ENCODE measurements around the gene POU3F3.

POU3F3 gene

DNA sequence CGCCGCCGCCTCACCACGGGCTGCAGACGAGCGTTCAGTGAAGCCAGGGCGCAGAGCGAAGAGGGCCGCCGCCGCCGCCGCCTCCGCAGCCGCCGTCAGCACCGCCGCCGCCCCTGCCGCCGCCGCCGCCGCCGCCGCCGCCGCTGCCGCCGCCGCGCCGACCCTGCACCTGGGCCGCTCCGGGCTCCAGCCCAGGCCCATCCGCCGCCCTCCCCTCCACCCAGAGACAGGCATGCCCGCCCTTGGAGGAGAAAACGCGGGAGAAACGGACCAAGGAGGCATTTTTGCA, 3.0 kb downstream of the POU3F3 start:
- no peak overlapping the region; the same call in 1 of the 2 replicates for H3K4me3 ChIP-seq (ENCODE audit: low read depth, low read length)
- H3K27ac ChIP-seq (ENCODE audit: low read depth, low read length) = no peak overlapping the region
- no peaks in the 10 kb centered on the region for H3K9me3 ChIP-seq (ENCODE audit: control insufficient read depth, insufficient read depth, low read length)
- peaks cover 88% of the 10 kb centered on the region for H3K27me3 ChIP-seq (ENCODE audit: control insufficient read depth, insufficient read depth, low read length)
- no peak overlapping the region for H3K9ac ChIP-seq (ENCODE audit: low read depth, low read length)
- no peaks in the 10 kb centered on the region for H3K36me3 ChIP-seq (ENCODE audit: control insufficient read depth, insufficient read depth, low read length)
- H3K4me1 ChIP-seq (ENCODE audit: control insufficient read depth, insufficient read depth, low read length) = peaks cover 20% of the 10 kb centered on the region

DNA sequence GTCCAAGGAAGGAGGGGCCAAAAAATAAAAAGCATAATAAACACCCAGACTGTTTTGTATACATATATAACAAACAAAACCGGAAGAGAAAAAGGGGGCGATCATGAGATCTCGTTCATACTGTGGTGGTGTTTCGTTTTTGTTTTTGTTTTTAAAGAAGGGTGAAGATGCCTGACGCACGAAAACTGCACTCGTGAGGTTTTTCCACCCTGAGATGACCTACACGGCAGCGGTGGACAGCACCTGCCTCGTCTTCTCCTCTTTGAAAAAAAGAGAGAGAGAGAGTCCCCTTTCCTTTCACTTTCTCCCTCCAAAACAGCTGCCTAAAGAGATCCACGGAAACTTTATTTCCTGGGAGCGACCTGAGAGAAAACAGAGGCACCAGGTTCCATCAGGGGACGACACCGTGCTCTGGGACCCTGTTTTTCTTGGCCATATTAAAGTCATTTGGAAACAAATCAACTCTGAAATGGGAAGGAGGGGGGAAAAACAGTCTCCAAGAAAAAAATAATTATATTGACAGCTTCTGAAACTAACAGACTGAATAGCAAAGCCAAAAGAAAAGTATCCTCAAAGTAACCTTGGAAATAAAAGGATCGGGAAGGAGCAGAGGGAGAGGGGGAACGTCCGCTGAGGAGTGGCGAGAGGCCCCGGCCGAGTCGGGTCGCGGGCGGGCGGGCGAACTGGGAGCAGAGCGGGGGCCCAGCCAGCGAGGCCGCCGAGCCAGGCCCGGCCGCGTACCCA, 3.5 kb downstream of the POU3F3 start:
- H3K27ac ChIP-seq (ENCODE audit: low read depth, low read length) = no peak overlapping the region
- no peak overlapping the region for H3K9ac ChIP-seq (ENCODE audit: low read depth, low read length)
- H3K4me3 ChIP-seq (ENCODE audit: low read depth, low read length) = no peak overlapping the region; the same call in 1 of the 2 replicates
- H3K4me1 ChIP-seq (ENCODE audit: control insufficient read depth, insufficient read depth, low read length) = peaks cover 15% of the 10 kb centered on the region
- H3K9me3 ChIP-seq (ENCODE audit: control insufficient read depth, insufficient read depth, low read length) = no peaks in the 10 kb centered on the region
- H3K36me3 ChIP-seq (ENCODE audit: control insufficient read depth, insufficient read depth, low read length) = no peaks in the 10 kb centered on the region
- H3K27me3 ChIP-seq (ENCODE audit: control insufficient read depth, insufficient read depth, low read length) = peaks cover 88% of the 10 kb centered on the region

DNA sequence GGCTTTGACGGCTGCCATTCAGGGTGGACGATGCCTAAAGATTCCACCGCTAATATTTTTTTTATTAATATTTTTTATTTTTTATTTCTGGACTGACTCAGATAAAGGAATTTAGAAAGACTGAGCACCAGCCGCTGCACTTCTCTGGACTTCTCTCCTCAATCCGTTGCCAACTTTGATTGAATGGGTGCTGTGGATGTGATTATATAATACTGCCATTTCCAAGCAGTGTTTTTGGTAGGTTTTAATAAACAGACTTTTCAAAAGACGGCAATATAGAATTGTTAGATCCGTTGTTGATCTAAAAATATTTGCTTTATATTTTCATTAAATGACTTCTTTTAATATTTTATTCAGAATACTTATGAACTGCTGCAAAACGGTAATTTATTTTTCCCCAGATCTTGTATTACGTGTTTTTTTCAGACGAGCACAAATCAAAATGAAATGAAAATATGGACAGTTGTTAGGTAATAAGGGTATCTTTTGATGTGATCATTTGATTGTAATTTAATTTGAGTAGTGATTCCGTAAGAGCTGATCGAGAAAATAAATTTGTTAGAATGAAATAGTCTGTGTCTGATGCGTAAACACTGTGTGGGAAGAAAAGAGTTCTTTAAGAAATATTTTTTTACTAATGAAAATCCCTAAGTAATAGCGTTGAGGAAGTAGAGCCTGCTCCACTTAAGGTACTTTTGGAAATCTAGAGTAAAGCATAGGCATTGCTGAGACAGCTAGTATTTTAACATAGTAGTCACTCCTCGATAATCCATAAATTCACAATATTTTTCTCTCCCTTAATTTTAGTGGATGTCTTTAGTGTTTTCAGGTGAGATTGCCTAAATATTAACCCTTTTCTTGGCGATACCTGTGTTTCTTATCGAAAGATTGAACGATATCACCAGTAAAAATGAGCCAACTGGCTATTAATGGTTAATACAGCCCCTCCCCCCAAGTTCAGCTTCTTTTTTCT, 4.4 kb downstream of the POU3F3 start:
- H3K36me3 ChIP-seq (ENCODE audit: control insufficient read depth, insufficient read depth, low read length) = no peaks in the 10 kb centered on the region
- no peak overlapping the region for H3K27ac ChIP-seq (ENCODE audit: low read depth, low read length)
- no peak overlapping the region for H3K9ac ChIP-seq (ENCODE audit: low read depth, low read length)
- no peak overlapping the region for H3K4me3 ChIP-seq (ENCODE audit: low read depth, low read length)
- H3K9me3 ChIP-seq (ENCODE audit: control insufficient read depth, insufficient read depth, low read length) = no peaks in the 10 kb centered on the region
- peaks cover 88% of the 10 kb centered on the region for H3K27me3 ChIP-seq (ENCODE audit: control insufficient read depth, insufficient read depth, low read length)
- H3K4me1 ChIP-seq (ENCODE audit: control insufficient read depth, insufficient read depth, low read length) = peaks cover 19% of the 10 kb centered on the region

DNA sequence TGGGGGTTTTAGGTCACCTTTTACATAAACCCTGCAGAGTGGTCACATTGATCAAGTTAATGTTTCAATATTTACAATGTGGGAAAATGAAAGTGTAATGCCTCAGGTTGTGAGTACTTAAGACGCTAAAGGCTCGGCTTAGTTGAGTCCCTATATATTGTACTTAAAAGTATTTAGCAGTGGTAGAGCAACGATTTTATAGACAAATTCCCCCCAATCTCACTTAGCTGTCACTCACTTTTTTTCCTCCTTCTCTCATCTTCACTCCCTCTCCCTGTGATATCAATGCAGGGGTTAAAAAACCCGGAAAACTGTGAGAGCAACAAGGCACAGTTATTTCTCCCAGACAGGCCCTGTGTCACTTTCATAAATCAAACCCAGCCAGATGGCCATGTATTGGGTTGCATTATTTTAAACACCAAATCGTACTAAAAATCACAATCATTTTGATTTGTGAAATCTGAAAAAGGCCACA, 5.4 kb downstream of the POU3F3 start:
- Histone ChIP-seq H3K27ac (ENCODE audit: low read depth, low read length) (no peak overlapping the region), H3K9me3 (ENCODE audit: control insufficient read depth, insufficient read depth, low read length) (no peaks in the 10 kb centered on the region), H3K27me3 (ENCODE audit: control insufficient read depth, insufficient read depth, low read length) (peaks cover 92% of the 10 kb centered on the region), H3K36me3 (ENCODE audit: control insufficient read depth, insufficient read depth, low read length) (no peaks in the 10 kb centered on the region), H3K4me3 (ENCODE audit: low read depth, low read length) (no peak overlapping the region), H3K4me1 (ENCODE audit: control insufficient read depth, insufficient read depth, low read length) (peaks cover 27% of the 10 kb centered on the region), H3K9ac (ENCODE audit: low read depth, low read length) (no peak overlapping the region)

DNA sequence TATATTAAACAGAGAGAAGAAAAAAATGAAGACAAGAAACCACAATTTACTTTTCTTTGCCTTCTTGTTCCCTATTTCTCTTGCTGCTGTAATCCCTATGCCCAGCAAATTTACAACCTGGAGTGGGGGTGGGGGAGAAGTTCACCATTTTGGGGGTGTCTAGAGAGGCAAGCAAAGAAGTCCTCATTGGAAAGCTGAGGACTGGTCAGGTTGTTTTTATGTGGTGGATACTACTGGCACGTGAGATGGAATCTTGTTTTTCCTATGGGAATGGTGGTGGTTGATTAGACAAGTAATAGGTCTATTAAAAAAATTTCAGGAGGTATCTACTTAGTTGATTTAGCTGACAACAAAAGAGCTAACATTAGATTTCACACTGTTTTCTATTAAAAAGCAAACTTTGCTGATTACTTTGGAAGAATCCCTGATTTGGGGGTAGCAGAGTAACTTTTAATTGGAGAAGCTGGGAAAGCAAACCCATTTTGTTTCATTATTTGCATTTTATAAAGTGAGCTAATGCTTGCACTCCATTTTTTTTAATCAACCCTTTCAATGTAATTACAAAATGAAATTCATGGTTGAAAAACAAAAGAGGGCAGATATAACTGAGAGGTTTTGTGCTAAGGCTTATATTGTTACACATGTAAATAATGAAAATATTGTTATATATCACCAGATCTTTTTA, 6.0 kb downstream of the POU3F3 start:
- H3K27ac ChIP-seq (ENCODE audit: low read depth, low read length) = no peak overlapping the region
- H3K4me3 ChIP-seq (ENCODE audit: low read depth, low read length) = no peak overlapping the region
- peaks cover 92% of the 10 kb centered on the region for H3K27me3 ChIP-seq (ENCODE audit: control insufficient read depth, insufficient read depth, low read length)
- H3K4me1 ChIP-seq (ENCODE audit: control insufficient read depth, insufficient read depth, low read length) = peaks cover 24% of the 10 kb centered on the region
- H3K9ac ChIP-seq (ENCODE audit: low read depth, low read length) = no peak overlapping the region
- H3K36me3 ChIP-seq (ENCODE audit: control insufficient read depth, insufficient read depth, low read length) = no peaks in the 10 kb centered on the region
- no peaks in the 10 kb centered on the region for H3K9me3 ChIP-seq (ENCODE audit: control insufficient read depth, insufficient read depth, low read length)

DNA sequence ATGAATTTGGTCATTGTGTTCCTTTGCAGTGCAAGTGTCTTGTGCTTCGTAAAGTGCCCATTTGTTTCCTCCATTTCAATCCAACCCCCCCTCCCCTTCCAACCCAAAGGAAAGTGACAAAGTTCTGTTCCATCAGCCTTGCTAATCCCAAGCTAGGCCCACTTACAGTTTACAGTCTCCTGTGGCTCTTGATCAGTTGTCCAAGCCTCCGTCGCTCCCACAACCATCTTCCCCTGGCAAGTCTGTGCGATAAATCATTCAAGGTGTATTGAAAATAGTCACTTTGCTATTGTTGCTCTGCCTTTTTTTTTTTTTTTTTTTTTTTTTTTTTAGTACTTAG, 6.5 kb downstream of the POU3F3 start:
- Histone ChIP-seq H3K4me3 (ENCODE audit: low read depth, low read length) (no peak overlapping the region), H3K9ac (ENCODE audit: low read depth, low read length) (no peak overlapping the region), H3K27ac (ENCODE audit: low read depth, low read length) (no peak overlapping the region), H3K36me3 (ENCODE audit: control insufficient read depth, insufficient read depth, low read length) (no peaks in the 10 kb centered on the region), H3K27me3 (ENCODE audit: control insufficient read depth, insufficient read depth, low read length) (peaks cover 95% of the 10 kb centered on the region), H3K4me1 (ENCODE audit: control insufficient read depth, insufficient read depth, low read length) (peaks cover 24% of the 10 kb centered on the region), H3K9me3 (ENCODE audit: control insufficient read depth, insufficient read depth, low read length) (no peaks in the 10 kb centered on the region)

DNA sequence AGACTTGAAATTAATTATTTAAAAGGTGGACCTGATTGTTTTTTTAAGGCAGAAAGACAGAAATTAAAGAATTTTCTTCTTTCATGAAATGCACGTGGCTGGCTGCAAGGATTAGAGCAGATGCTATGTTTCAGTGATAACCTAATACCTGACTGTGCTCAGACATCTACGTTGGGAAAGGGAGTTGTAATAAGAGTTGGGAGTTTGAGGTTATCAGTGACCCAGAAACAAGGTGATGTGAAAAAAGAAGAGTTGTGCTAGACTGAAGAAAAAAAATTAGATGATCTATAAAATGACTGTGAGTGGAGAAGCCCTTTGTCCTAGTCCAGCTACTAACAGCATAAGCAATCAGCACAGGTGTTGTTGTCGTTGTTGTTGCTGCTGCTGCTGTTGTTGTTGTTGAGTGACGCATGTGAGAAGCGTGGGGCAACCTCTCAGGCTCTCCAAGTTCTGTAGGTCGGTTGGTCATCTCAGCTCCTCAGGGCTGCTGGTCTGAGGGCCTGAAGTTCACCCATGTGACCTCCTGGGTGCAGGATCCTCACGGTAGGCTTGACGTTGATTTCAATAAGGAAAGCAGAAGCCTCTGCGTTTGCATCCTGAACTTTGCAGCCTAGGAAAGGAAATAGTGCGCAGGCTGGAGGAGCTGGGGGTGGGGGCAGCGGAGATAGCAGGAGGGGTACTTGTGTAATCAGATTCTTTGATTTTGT, 7.6 kb downstream of the POU3F3 start:
- peaks cover 32% of the 10 kb centered on the region for H3K4me1 ChIP-seq (ENCODE audit: control insufficient read depth, insufficient read depth, low read length)
- H3K36me3 ChIP-seq (ENCODE audit: control insufficient read depth, insufficient read depth, low read length) = no peaks in the 10 kb centered on the region
- H3K9me3 ChIP-seq (ENCODE audit: control insufficient read depth, insufficient read depth, low read length) = no peaks in the 10 kb centered on the region
- no peak overlapping the region for H3K27ac ChIP-seq (ENCODE audit: low read depth, low read length)
- H3K27me3 ChIP-seq (ENCODE audit: control insufficient read depth, insufficient read depth, low read length) = peaks cover 100% of the 10 kb centered on the region
- H3K9ac ChIP-seq (ENCODE audit: low read depth, low read length) = no peak overlapping the region
- H3K4me3 ChIP-seq (ENCODE audit: low read depth, low read length) = peak overlapping the region; percentile 60

DNA sequence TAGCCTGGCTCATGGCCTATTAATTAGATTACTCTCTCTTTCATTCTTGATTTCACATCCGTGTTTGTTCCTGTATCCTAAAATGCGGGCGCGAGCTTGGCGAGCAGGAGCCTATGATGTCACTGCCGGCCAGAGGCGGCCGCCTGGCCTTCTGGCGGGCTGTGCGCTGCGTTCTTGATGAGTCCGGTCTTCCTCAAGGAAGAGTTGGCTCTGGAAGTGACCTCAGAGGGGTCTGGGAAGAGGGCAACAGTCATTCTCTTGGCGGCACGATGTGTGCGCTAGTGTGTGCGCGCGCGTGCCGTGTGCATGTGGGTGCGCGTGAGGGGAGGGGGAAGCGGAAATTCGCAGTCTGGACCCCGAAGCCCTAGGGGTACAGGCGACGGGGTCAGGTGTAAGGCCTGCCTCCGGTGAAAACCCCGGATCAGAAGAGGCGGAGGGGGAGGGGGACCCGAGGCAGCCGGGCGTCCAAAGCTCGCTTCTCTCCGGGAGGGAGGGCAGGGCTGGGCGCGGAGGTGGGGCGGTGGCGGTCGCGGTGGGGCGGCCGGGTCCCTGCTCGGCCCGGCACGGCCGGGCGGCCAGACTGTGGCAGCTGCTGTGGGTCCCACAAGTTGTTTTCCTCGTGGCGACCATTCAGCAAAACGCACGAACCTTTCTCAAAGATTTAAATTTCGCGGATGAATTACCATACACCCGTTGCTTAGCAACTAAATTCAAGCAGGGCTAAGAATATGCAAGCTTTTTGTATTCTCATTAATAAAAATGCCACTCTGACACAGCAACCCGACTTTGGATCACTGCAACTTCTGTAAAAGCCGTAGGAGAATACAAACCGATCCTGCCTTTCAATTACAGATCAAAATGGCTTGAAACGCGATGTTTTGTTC, 8.4 kb downstream of the POU3F3 start:
- H3K4me3 ChIP-seq (ENCODE audit: low read depth, low read length) = peak overlapping the region; percentile 60
- H3K27me3 ChIP-seq (ENCODE audit: control insufficient read depth, insufficient read depth, low read length) = peaks cover 100% of the 10 kb centered on the region
- peaks cover 40% of the 10 kb centered on the region for H3K4me1 ChIP-seq (ENCODE audit: control insufficient read depth, insufficient read depth, low read length)
- no peak overlapping the region for H3K9ac ChIP-seq (ENCODE audit: low read depth, low read length)
- no peaks in the 10 kb centered on the region for H3K9me3 ChIP-seq (ENCODE audit: control insufficient read depth, insufficient read depth, low read length)
- no peak overlapping the region for H3K27ac ChIP-seq (ENCODE audit: low read depth, low read length)
- no peaks in the 10 kb centered on the region for H3K36me3 ChIP-seq (ENCODE audit: control insufficient read depth, insufficient read depth, low read length)

DNA sequence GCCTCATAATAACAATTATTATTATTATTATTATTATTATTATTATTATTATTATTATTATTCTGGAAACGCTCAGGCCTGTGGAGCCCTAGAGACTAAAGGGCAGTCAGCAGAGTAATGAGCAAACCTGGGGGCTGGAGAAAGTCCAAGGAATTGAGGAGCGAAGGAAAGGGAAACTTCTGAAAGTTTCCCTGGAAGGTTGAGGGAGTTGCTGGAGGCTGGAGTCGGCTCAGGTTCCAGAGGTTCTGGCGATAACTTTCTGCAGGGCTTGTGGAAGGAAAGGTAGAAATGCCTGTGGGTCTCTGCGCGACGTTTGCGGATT, 9.2 kb downstream of the POU3F3 start:
- H3K9ac ChIP-seq (ENCODE audit: low read depth, low read length) = no peak overlapping the region

More for the DNA sequence above, 9.2 kb downstream of the POU3F3 start:
- peaks cover 100% of the 10 kb centered on the region for H3K27me3 ChIP-seq (ENCODE audit: control insufficient read depth, insufficient read depth, low read length)
- no peaks in the 10 kb centered on the region for H3K36me3 ChIP-seq (ENCODE audit: control insufficient read depth, insufficient read depth, low read length)
- peaks cover 42% of the 10 kb centered on the region for H3K4me1 ChIP-seq (ENCODE audit: control insufficient read depth, insufficient read depth, low read length)
- H3K9me3 ChIP-seq (ENCODE audit: control insufficient read depth, insufficient read depth, low read length) = no peaks in the 10 kb centered on the region
- no peak overlapping the region for H3K27ac ChIP-seq (ENCODE audit: low read depth, low read length)
- no peak overlapping the region for H3K4me3 ChIP-seq (ENCODE audit: low read depth, low read length)
